HEK293T (cell line): ENCODE results near the gene GRK1.

Source experiments
- BHLHE40 ChIP-seq: fragments of 450-650 bp; IDR thresholded peaks from 2 replicates; pipeline ENCODE4 v1.6.1; 2016; ENCODE audit warnings: mild to moderate bottlenecking, moderate library complexity, borderline replicate concordance
- FOXA1 ChIP-seq: fragments of 450-650 bp; IDR thresholded peaks from 2 replicates; pipeline ENCODE4 v1.6.1; 2016; ENCODE audit warnings: mild to moderate bottlenecking

DNA sequence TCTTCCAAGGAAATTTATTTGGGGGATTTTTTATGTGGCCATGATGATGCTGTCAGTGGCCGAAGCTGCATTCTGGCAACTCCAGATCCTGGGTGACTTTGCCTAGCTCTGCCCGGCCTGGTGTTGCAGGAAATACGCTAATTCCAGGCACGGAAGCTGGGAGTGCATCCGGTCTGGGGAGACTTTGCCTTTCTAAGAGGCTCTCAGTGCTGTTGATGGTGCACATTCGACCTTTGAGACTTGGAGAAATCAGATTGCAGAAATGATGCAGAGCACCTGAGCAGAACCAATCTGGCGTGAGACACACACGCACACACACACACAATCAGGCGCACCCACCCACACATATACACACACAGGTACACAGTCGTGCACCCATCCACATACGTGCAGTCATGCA is 86.2 kb downstream of the GRK1 start:
- TF ChIP-seq FOXA1 (no peak), BHLHE40 (no peak)
